Omental fat pad (tissue), 4 donors: Measurements from ENCODE around the gene HS6ST2. TPM values are rescaled to one million over a fixed set of nuclear protein-coding genes. Genes with fewer than 3 reads are reported as not detected.

Experiments used
- ATAC-seq: fragments of 150-250 bp; one replicate; pipeline ENCODE4 v1.9.1; 2016; ENCODE audit warnings: mild to moderate bottlenecking, moderate library complexity; ENCODE audit not compliant: low FRiP score
- DNase-seq: peaks from one replicate; pipeline ENCODE4 v3.0.0-alpha.2; 2019; ENCODE audit warnings: low spot score
- total RNA-seq, 4 donors: library from RNA; depleted of rRNA; stranded (reverse); fragments of >200 nt; gene quantifications; one replicate each; pipeline ENCODE4 v1.1.0, GENCODE V29; 2016
- TF ChIP-seq, protein P1 (sequence below), 3 donors: fragments of 450-650 bp; IDR thresholded peaks; one replicate each; pipeline ENCODE4 v1.5.1; 2016 to 2017; ENCODE audit warnings: antibody characterized with exemption in 3 of 3, mild to moderate bottlenecking in 3 of 3, moderate library complexity in 2 of 3

Gene HS6ST2
- total RNA-seq, 4 donors from 2014 or later: 0.13 to 1.1 (median 0.46) TPM; not detected in 1

DNA sequence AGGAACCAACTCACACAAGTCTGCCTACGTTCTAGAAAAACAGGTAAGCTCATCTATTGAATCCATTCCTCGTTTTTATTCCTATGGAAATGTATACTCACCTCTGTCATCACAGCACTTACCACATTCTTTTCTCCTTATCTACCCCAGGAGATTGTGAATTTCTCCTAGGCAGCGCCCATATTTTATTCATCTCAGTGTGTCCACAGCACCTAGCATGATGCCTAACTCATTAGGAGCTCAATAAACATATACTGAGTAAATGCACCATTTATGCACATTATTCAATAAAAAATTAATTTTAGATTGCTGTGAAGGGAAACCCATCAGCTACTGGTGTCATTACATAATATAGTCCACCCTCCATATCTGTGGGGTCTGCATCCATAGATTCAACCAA is 363.4 kb downstream of the HS6ST2 start:
- DNase-seq (no peak), ATAC-seq (no peak)
- TF ChIP-seq, protein P1, sequence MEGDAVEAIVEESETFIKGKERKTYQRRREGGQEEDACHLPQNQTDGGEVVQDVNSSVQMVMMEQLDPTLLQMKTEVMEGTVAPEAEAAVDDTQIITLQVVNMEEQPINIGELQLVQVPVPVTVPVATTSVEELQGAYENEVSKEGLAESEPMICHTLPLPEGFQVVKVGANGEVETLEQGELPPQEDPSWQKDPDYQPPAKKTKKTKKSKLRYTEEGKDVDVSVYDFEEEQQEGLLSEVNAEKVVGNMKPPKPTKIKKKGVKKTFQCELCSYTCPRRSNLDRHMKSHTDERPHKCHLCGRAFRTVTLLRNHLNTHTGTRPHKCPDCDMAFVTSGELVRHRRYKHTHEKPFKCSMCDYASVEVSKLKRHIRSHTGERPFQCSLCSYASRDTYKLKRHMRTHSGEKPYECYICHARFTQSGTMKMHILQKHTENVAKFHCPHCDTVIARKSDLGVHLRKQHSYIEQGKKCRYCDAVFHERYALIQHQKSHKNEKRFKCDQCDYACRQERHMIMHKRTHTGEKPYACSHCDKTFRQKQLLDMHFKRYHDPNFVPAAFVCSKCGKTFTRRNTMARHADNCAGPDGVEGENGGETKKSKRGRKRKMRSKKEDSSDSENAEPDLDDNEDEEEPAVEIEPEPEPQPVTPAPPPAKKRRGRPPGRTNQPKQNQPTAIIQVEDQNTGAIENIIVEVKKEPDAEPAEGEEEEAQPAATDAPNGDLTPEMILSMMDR (IDR thresholded peaks at IDR 0.05): no peak

- ATAC-seq (no peak), DNase-seq (no peak)
- TF ChIP-seq, protein P1 (IDR thresholded peaks at IDR 0.05): no peak
Observed at GRCh38 chrX:132594129-132594528, 364.3 kb downstream of the HS6ST2 start.

GRCh38 chrX:132592880-132593279 is 365.5 kb downstream of the HS6ST2 start:
- DNase-seq (no peak), ATAC-seq (no peak)
- TF ChIP-seq, protein P1 (IDR thresholded peaks at IDR 0.05): no peak

GRCh38 chrX:132591719-132592275 is 366.6 kb downstream of the HS6ST2 start:
- no peak for DNase-seq
- ATAC-seq: no peak
- TF ChIP-seq, protein P1 (IDR thresholded peaks at IDR 0.05): no peak

GRCh38 chrX:132590350-132591026 is 367.9 kb downstream of the HS6ST2 start:
- TF ChIP-seq, protein P1 (IDR thresholded peaks at IDR 0.05): no peak
- ATAC-seq: no peak
- DNase-seq: no peak

GRCh38 chrX:132584936-132585335 is 373.5 kb downstream of the HS6ST2 start:
- ATAC-seq (no peak), DNase-seq (no peak)
- TF ChIP-seq, protein P1 (IDR thresholded peaks at IDR 0.05): no peak

DNA sequence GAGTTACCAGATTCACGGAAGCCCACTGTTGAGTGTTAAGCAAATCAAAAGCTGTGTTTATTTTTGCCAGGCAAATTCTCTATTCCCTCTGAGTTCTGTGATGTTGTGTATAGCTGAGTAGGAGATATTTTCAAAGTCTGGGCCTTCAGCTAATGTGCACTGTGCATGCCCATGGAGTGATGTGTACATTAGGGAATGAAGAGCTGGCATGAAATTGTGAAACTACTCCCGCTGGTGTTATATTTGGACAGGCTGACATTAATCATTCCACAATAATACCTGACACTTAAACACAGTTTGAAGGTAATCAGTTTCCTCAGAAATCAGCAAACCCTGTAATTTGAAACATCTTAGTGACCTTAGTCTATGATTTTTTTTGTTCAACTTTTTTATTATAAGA is 381.5 kb downstream of the HS6ST2 start:
- no peak for ATAC-seq
- DNase-seq: no peak
- TF ChIP-seq, protein P1 (IDR thresholded peaks at IDR 0.05): no peak
